HT1080 (cell line): ENCODE results near the gene C1QTNF1. TPM values are rescaled to one million over a fixed set of nuclear protein-coding genes. Genes with fewer than 3 reads are reported as not detected.
"Not testable (repeated sequence)": the region's sequence is repeated elsewhere in the genome, so short reads cannot be mapped to it uniquely, and the experiment has no call there.

Experiments used
- DNase-seq: peaks from one replicate; pipeline ENCODE4 v3.0.0-alpha.2; 2015; ENCODE audit warnings: low read depth
- total RNA-seq: library from RNA; depleted of rRNA; stranded (reverse); fragments of >200 nt; shearing (Covaris generic); gene quantifications from 2 replicates; pipeline ENCODE4 v1.2.3, GENCODE V29; 2014

Gene C1QTNF1
- total RNA-seq, 1 experiment from 2014 or later, result 0.45 TPM

DNA sequence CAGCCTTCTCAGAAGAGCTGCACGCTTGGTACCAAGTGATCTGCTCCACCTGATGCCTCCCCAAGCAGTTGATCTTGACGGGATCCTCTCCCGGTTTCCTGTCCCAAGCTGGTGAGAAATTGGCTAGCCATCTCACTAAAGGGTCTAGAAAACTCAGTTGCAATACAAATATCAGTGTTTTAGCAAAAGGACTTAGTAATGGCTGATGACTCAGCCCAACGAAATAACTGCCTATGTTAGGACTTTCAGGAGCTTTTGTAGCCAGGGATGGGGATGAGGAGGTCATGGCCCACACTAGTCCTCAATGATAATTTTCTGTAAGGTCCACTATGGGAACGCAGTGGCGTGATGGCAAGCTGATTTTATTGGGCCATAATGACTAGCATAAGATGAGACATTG is 27.3 kb downstream of the C1QTNF1 start:
- peak; percentile 58 for DNase-seq

DNA sequence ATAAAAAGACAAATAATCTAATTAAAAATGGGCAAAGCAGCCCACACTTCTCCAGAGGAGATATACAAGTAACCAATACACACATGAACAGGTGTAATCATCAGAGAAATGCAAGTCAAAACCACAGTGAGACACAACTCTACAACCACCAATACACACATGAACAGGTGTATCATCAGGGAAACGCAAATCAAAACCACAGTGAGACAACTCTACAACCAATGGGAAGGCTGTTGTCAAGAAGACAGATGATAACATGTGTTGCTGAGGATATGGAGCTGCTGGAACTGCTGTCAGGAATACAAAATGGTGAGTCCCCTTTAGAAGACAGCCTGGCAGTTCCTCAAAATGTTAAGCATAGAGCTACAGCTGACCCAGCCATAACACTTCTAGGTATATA is 28.2 kb downstream of the C1QTNF1 start:
- DNase-seq, result no peak

DNA sequence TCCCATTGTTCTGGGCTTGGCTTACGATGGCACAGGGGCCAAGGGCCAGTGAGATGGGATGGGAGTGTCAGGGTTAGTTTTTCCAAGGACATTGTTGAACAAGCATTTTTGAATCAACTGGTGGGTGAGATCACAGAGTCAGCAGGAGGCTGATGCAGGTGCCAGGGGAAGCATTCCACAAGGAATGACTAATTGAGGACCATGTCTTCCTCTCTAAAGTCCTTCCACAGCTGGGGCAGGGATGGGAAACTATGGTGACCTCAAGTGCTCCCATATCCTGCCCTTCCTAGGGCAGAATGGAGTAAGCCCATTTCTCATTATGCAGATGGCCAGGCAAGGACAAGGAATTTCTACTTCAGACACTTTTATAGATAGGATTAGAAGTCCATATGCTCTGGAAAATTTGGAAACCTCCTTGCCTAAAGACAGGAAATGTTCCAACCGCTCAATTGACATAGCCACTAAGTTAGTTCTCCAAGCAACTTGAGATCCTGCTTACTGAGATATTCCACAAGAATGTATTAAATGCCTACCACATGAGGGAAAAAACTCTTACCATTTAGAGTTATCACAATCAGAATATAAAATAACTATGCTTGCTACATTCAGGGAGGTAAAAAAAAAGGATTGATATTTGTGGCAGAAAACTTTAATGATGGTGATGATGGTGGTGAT is 29.4 kb downstream of the C1QTNF1 start:
- DNase-seq, result peak; percentile 89

DNA sequence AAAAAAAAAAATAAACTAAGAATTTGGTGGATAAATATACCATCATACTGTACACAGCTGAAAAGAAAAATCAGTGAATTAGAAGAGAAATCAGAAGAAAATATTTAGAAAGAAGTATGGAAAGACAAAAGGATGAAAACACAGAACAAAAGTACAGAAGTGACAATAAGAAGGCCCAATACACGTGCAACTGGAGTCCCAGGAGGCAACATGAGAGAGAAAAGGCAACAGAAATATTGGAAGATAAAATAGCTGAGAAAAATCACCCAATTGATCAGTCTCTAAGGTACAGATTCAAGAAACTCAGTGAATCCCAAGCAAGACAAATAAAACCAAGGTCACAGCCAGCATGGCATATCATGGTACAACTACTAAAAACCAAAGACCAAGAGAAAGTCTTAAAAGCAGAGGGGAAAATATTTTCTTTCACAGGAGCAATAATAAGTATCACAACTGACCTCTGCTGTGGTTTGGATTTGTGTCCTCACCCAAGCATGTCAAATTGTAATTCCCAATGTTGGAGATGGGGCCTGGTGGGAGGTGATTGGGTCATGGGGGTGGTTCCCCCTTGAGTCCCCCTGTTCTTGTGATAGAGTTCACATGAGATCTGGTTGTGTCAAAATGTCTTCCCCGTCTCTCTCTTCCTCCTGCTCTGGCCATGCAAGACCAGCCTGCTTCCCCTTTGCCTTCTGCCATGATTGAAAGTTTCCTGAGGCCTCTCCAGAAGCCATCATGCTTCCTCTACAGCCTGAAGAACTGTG is 30.4 kb downstream of the C1QTNF1 start:
- no peak for DNase-seq

DNA sequence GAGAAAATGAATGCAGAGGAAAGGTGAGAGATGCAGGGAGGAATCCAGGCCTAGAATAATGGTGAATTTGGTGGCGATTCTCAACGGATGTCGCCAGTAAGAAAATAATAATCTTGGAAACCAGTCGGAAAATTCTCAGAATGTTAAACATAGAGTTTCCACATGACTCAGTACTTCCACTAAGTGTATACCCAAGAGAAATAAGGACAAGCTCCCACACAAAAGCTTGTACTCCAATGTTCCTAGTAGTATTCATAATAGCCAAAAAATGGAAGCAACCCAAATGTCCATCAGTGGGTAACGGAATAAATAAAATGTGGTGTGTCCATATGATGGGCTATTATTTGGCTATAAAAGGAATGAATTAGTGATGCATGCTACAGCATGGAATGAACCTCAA is 31.2 kb downstream of the C1QTNF1 start:
- DNase-seq, result no peak

DNA sequence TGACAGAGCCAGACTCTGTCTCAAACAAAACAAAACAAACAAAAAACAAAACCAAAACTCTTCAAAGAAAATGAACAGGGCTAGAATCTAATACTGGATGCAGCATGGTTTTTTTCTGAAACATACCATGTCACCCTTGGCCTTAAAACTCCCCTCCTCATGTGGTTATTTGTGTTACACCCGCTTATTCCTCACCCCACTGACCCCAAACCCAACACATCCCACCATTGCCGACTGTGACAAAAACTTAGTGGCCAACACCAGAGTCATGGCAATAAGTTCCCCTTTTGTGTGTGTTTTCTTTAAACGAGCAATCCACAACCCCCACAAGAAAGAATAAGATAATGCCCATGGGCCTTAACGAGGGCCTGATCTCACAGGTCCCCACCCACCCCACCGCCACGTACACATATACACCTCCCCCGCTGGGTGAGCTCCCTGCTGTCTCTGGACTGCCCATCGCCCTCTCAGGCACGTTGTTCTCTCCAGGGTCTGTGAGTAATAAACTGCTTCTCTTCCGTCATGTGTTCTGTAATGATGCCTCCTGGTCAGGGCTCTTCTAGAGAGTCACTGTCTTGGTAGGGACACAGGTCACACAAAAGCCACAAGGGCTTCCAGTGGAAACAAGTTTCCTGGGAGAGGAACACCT is 33.9 kb downstream of the C1QTNF1 start:
- no peak for DNase-seq

DNA sequence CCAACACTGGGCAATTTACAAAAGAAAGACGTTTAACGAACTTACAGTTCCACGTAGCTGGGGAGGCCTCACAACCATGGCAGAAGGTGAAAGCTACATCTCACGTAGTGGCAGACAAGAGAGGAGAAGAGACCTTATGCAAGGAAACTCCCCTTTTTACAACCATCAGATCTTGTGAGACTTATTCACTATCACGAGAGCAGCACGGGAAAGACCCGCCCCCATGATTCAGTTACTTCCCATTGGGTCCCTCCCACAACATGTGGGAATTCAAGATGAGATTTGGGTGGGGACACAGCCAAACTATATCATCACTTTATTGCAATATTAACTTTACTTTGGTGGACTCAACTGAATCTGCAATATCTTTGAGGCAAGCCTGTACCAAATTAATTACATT is 38.7 kb downstream of the C1QTNF1 start:
- no peak for DNase-seq

DNA sequence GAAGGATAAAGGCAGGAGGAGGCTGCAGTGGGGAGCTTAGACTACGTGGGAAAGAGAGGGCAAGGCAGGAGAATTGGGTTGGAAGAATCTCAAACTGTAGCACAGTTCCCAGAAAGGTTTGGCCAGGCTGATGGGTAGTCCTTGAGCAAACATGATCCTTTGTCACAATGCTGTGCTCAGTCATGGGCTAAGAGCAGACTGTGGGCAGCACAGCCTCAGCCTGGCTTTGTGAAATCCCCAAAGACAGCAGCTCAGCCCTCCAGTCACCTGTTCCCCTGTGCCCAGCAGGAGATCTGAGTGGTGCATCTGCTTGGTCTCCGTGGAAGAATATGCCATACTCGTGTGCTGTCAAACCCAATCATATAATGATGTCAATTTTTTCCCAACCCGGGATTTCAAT is 40.1 kb downstream of the C1QTNF1 start:
- no peak for DNase-seq

DNA sequence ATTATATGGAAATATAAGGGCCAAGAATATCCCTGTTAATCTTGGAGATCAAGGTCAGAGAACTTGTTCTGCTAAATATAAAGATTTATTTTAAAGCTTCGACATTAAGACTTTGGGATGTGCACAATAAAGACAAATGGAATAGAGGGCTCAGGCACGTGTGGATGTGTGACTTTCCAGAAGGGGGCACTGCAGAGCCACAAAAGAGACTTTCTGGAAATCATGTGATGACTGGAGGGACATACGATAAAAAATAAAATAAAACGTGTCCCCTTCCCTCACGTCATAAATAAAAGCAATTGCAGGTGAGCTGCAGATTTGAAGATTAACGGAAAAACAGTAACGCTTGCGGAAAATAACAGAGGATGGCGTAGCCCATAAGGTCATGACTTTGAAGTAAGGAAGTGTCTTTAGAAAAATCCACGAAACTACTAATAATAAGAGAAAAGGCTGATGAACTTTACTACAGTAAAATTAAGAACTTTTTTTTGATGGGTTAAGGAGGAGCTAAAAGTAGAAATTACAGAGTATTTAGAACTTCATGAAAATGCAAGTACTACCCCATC is 41.2 kb downstream of the C1QTNF1 start:
- DNase-seq, result no peak

DNA sequence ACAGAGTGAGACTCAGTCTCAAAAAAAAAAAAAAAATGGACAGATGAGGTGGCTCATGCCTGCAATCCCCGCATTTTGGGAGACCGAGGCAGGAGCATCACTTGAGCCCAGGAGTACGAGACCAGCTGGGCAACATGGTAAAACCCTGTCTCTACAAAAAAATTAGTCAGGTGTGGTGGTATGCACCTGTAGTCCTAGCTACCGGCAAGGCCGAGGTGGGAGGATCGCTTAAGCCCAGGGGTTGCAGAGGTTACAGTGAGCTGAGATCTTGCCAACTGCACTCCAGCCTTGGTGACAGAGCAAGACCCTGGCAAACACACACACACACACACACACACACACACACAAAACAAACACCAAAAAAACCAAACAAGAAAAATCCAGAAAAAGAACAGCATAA is 43.0 kb downstream of the C1QTNF1 start:
- DNase-seq, result no peak

DNA sequence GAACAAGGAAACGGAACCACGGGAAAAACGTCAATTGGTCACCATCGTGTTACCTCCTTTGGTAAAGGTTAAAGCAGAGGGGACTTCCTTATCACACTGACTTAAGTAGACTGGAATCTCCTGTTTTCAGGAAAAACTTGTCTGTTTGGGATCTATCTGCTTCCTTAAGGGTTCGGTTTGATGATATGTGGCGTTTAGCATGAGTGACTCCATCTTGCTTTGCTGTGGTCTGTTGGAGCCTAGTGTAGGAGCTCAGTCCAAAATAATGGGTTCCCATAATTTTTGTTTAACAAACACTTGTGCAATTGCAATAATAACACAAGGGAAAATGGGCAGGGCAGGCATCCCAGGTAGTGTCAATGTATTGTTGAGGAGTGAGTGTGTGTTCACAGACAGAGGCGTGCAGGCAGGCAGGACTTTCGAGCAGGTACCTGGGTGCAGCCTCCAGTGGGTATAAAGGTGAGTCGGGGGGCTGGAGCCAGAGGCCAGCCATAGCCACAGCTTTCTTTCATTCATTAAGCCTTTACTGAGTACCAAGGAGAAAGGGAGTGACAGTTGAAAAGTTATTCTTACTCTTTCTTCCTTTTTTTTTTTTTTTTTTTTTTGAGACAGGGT is 46.4 kb downstream of the C1QTNF1 start:
- DNase-seq, result no peak

DNA sequence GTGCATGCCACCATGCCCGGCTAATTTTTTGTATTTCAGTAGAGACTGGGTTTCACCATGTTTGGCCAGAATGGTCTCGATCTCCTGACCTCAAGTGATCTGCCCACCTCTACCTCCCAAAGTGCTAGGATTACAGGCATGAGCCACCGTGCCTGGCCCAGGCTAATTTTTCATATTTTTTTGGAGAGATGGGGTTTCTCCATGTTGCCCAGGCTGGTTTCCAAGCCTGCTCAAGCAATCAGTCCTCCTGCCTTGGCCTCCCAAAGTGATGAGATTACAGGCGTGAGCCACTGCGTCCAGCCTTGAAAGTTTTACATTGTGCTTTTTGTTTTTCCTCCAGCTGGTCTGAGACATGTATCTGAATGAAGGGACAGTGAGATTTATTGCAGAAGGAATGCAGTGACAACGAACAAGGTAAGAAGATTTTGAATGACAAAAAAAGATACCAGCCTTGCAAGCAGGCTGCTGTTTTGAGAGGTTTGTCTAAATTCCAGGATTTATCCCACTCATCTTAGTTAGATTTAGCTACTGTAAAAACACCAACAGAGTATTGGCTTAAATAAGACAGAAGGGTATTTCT is 47.3 kb downstream of the C1QTNF1 start:
- no peak for DNase-seq

DNA sequence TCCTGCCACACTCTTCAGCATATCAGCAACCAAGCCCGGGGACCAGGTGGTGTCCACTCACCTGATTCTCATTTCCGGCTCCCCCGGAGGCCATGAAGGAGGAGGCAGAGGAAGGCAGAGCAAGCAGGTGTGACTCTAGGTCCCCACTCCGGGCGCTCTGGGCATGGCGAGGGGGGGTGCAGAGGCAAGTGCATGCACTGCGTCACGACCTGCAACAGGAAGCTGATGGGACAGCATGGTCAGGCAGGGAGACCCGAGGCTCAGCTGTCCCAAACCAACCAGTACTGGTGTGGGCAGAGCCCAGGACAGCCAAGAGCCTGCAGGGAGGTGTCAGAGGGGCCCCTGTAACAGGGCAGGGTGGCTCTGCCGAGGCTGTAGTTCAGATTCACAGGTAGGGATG is 48.6 kb downstream of the C1QTNF1 start:
- no peak for DNase-seq

DNA sequence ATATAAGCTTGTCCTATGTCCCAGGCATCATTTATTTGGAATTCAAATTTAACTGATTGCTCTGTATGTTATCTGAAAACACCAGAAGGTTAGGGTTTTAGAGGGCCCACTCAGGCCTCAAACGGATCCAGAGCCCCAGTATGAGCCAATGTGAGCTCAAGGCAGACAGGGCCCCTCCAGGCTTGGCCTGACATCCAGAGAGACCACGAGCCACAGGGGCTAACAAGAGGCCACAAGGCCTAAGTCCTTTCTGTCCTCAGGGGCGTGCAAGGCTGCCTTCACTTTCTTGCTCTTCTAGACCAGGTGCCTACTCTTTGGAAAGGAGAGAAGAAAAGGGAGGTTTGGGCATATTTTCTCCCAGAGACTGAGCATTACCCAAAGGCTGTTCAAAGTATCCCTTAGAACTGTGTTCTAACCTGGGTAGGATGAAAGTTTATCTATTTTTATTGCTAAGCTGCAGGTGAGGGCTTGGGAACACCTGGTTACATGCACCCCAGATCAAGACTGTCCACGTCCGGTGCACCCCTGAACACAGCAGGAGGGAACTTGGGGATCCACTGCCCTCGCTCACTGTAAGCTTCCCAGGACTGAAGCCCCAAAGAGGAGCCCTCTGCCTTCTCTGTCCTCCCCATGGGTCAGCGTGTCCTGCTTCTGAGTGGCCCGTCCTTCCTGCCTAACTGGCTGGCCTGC is 49.2 kb downstream of the C1QTNF1 start:
- DNase-seq, result no peak

DNA sequence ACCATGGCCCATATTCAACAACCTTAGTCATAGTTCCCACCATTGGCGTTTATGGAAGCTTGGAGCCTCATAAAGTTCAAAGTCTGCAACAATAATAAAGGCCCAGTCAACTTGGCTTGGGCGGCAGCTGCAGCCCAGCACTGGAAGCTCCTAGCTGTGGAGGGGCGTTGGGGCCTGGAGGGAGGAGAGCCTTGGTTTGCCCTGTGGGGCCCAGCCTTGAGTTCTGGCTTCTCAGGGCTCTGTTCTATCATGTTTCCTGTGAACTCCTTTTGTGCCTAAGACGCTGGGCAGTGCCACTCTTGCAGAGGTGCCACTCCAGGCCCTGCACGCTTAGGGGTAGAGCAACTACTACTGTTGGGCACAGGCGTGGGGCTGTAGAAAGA is 49.7 kb downstream of the C1QTNF1 start:
- DNase-seq, result no peak

DNA sequence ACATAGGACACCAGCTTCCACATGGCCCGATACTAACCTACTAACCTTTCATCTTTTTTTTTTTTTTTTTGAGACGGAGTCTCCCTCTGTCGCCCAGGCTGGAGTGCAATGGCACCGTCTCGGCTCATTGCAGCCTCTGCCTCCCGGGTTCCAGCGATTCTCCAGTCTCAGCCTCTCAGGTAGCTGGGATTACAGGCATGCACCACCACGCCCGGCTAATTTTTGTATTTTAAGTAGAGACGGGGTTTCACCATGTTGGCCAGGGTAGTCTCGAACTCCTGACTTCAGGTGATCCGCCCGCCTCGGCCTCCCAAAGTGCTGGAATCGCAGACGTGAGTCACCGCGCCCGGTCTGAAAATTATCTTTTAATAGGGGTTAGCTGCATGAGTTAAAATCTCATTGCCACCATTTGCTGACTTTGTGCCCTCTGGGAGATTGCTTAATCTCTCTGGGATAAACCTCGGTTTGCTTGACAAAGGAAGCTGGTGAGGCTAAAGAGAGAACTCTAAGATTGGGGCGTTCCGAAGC is 50.2 kb downstream of the C1QTNF1 start:
- not testable (repeated sequence) for DNase-seq

DNA sequence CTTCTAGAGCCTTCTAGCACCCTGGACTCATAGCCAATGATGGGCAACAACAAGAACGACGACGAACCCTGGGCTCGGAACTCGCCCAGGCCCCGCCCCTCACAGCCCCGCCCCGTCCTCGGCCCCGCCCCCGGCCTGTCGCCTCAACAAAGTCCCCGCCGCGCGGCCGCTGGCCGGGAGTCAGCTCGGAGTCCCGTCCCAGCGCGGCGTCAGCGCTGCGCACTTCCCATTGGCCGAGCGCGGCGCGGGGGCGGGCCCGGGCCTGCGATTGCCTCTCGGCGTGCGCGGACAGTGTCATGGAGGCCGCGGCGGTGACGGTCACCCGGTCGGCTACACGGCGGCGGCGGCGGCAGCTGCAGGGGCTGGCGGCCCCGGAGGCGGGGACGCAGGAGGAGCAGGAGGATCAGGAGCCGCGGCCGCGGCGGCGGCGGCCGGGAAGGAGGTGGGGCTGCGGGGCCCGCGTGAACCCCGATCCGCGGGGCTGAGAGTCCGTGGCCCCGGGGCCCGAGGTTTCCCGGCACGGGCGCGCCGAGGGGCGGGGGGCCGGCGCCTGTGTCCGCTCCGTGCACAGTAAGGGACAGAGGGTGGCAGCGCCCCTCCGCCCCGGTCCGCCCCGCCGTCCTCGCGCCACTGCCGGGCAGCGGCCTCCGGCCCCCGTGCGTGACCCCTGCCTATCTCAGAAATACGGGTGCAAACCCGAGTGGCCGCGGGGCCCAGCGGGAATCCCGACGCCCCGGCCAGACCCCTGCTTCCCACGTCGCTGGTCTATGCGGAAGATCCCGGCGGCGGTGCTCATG is 50.9 kb downstream of the C1QTNF1 start, which contains the start of gene ENGASE:
Gene ENGASE (plus strand): TSS at position 176 of the 797 bp plus-strand sequence. CDS start 121 bp downstream, at position 297.
- peak; percentile 81 for DNase-seq

DNA sequence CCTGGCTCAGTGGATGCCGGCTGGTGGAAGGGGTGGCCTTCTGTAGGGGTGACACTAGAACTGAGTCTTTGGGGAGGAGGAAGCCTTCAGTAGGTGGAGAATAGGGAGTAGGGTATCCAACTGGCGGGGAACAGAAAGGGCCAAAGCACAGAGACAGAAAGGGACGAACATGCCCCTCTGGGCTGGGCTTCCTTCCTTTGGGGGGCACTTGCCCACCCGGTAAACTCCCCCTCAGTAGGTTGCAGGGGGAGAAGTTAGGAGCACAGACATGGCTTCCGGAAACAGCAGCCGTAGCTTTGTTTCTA is 51.4 kb downstream of the C1QTNF1 start:
- DNase-seq, result no peak

DNA sequence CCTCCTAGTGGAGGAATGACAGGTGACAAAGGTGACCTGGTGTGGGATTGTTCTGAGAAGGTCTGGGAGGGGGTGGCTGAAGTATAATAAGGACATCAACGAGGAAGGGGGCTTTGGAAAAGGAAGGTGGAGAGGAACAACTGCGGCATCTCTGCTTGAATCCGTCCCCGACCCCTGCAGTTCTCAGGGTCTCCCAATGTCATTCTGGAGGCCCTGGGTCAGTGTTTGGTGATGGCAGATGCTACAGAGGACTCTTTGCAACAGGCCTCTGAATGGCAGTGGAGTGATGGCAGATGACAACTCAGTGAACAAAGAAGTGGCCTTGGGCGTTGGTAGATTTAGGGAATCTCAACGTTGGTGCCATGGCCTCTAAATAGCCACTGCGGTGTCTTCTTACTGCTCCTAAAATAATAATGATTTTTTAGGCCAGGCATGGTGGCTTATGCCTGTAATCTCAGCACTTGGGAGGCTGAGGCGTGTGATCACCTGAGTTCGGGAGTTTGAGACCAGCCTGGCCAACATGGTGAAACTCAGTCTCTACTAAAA is 52.0 kb downstream of the C1QTNF1 start:
- DNase-seq, result no peak

DNA sequence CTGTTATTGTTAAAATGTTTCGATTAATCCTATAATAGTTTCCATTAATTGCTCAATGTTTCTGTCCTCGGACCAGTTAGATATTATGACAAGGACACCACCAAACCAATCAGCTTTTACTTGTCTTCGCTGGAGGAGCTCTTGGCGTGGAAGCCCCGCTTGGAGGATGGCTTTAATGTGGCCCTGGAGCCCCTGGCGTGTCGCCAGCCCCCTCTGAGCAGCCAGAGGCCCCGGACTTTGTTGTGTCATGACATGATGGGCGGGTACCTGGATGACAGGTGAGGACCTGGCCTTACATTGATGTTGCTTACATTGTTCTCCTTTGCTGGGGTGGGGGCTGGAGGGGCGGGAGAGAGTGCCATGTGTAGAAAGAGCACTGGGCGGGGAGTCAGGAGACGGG is 53.6 kb downstream of the C1QTNF1 start:
- no peak for DNase-seq
